Measurements from ENCODE around the gene SLC34A3.

- TF ChIP-seq CTCF (IDR thresholded peaks at IDR 0.05) (no peak), POLR2A (IDR thresholded peaks at IDR 0.05) (no peak)
Observed at GRCh38 chr9:137253717-137254623, 23.3 kb downstream of the SLC34A3 start.

Data from esophagus squamous epithelium (tissue), 4 donors.